Activated CD8-positive, alpha-beta memory T cell treated with anti-CD3 and anti-CD28 coated beads for 24 hours (primary cell): Measurements from ENCODE around the gene CAMTA2.

Experiments used
- DNase-seq: peaks from one replicate; pipeline ENCODE4 v3.0.0-alpha.2; 2020

Gene CAMTA2

GRCh38 chr17:4968486-4969046 is 18.9 kb downstream of the CAMTA2 start:
- peak; percentile 83 for DNase-seq

GRCh38 chr17:4967539-4968485 is 19.7 kb downstream of the CAMTA2 start, which contains the start of gene SPAG7:
TSS of gene SPAG7 (minus strand) at chr17:4967817. CDS start at chr17:4967804, 13 bp downstream.
- DNase-seq: peak; percentile 98

- no peak for DNase-seq
Observed at GRCh38 chr17:4966844-4967538, 20.5 kb downstream of the CAMTA2 start.

GRCh38 chr17:4965311-4965986 is 22.0 kb downstream of the CAMTA2 start:
- no peak for DNase-seq

GRCh38 chr17:4960279-4960922 is 27.1 kb downstream of the CAMTA2 start:
- no peak for DNase-seq

- no peak for DNase-seq
Observed at GRCh38 chr17:4959261-4959965, 28.1 kb downstream of the CAMTA2 start.

- DNase-seq: no peak
Observed at GRCh38 chr17:4958102-4958501, 29.4 kb downstream of the CAMTA2 start.

- peak; percentile 69 for DNase-seq
Observed at GRCh38 chr17:4956493-4957061, 30.9 kb downstream of the CAMTA2 start.

- DNase-seq: no peak
Observed at GRCh38 chr17:4955091-4955490, 32.4 kb downstream of the CAMTA2 start.

- DNase-seq: no peak
Observed at GRCh38 chr17:4953451-4953961, 34.0 kb downstream of the CAMTA2 start.

- no peak for DNase-seq
Observed at GRCh38 chr17:4951486-4951885, 36.0 kb downstream of the CAMTA2 start.

- no peak for DNase-seq
Observed at GRCh38 chr17:4950746-4951204, 36.7 kb downstream of the CAMTA2 start, which contains the start of gene ENO3. TSS of gene ENO3 (plus strand) at chr17:4951119. CDS start at chr17:4951830, 711 bp downstream.

GRCh38 chr17:4950075-4950745 is 37.3 kb downstream of the CAMTA2 start:
- DNase-seq: no peak

GRCh38 chr17:4949321-4950074 is 38.0 kb downstream of the CAMTA2 start:
- DNase-seq: peak; percentile 94

GRCh38 chr17:4948931-4949320 is 38.5 kb downstream of the CAMTA2 start:
- no peak for DNase-seq

GRCh38 chr17:4948166-4948930 is 39.1 kb downstream of the CAMTA2 start, which contains the start of gene PFN1:
TSS of gene PFN1 (minus strand) at chr17:4948530. CDS start at chr17:4948394, 136 bp downstream.
- no peak for DNase-seq

GRCh38 chr17:4947411-4948165 is 39.9 kb downstream of the CAMTA2 start:
- peak; percentile 89 for DNase-seq

- DNase-seq: no peak
Observed at GRCh38 chr17:4947010-4947410, 40.5 kb downstream of the CAMTA2 start.
